Left ventricle myocardium inferior (tissue), 1 donor: ENCODE results near the gene ADGRL1. TPM values are rescaled to one million over a fixed set of nuclear protein-coding genes. Genes with fewer than 3 reads are reported as not detected.
"Not testable (repeated sequence)": the region's sequence is repeated elsewhere in the genome, so short reads cannot be mapped to it uniquely, and the experiment has no call there.

ENCODE experiments used
- DNase-seq: peaks from one replicate; pipeline ENCODE4 v3.0.0-alpha.2; 2020
- H3K27ac ChIP-seq: fragments of 200-600 bp; replicated peaks from 2 replicates; pipeline ENCODE4 v1.8.0; 2021
- H3K27me3 ChIP-seq: fragments of 200-600 bp; 2 replicates; pipeline ENCODE4 v1.8.0; 2021; ENCODE audit warnings: low read depth
- H3K36me3 ChIP-seq: fragments of 200-600 bp; 2 replicates; pipeline ENCODE4 v1.8.0; 2021
- H3K4me1 ChIP-seq: fragments of 200-600 bp; 2 replicates; pipeline ENCODE4 v1.8.0; 2021
- H3K4me3 ChIP-seq: fragments of 200-600 bp; 2 replicates; pipeline ENCODE4 v1.8.0; 2021; ENCODE audit warnings: mild to moderate bottlenecking, moderate library complexity
- H3K9me3 ChIP-seq: fragments of 200-600 bp; replicated peaks from 2 replicates; pipeline ENCODE4 v1.8.0; 2021
- intact Hi-C: fragments of 100-400 bp; cut with micrococcal nuclease; formaldehyde crosslinking; loops from one replicate; pipeline ENCODE4 v1.11.0; 2022
- total RNA-seq: library from RNA; stranded (reverse); fragmentation: NEBNext Ultra II Directional; extraction: Animal tissue kit (Norgen Biotek cat#: 25700); gene quantifications from one replicate; pipeline ENCODE4 v1.2.1, GENCODE V29; 2021
- TF ChIP-seq, protein P1 (sequence below): fragments of 200-600 bp; IDR thresholded peaks from 2 replicates; pipeline ENCODE4 v1.8.0; 2021; ENCODE audit warnings: antibody characterized with exemption, mild to moderate bottlenecking, borderline replicate concordance
- donor health status: DM: no; HTN: yes; CAD: no; lungs with severe emphysema.

The ADGRL1 gene
- total RNA-seq, 1 donor from 2014 or later = 16.1 TPM

DNA sequence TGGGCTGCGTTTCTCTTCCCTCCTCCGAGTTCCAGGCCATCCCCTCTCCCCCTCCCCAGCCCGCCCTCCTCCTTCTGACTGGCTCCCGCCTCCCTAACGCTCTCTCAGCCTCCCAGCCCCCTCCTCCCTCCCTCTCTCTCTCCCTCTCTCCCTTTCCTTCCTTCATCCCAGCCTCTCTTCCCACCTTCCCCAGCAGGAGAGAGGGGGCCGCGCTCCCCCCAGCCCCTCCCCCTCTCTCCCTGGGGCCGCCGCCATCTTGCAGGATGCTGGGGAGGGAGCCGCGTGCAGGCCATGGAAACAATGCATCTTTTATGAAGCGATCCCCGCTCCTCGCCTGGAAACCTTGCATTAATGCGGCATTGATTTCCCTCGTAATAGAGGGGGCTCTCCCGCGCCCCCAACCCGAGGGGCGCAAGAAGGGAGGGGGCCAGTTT, 42.6 kb upstream of the ADGRL1 start:
- TF ChIP-seq, protein P1, sequence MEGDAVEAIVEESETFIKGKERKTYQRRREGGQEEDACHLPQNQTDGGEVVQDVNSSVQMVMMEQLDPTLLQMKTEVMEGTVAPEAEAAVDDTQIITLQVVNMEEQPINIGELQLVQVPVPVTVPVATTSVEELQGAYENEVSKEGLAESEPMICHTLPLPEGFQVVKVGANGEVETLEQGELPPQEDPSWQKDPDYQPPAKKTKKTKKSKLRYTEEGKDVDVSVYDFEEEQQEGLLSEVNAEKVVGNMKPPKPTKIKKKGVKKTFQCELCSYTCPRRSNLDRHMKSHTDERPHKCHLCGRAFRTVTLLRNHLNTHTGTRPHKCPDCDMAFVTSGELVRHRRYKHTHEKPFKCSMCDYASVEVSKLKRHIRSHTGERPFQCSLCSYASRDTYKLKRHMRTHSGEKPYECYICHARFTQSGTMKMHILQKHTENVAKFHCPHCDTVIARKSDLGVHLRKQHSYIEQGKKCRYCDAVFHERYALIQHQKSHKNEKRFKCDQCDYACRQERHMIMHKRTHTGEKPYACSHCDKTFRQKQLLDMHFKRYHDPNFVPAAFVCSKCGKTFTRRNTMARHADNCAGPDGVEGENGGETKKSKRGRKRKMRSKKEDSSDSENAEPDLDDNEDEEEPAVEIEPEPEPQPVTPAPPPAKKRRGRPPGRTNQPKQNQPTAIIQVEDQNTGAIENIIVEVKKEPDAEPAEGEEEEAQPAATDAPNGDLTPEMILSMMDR = no peak
- no peaks in the 10 kb centered on the region for H3K36me3 ChIP-seq
- no peak overlapping the region for H3K27ac ChIP-seq
- H3K4me3 ChIP-seq = peak overlapping the region; percentile 68
- DNase-seq = peak; percentile 18
- no peaks in the 10 kb centered on the region for H3K9me3 ChIP-seq
- intact Hi-C loops = no loop called here
- peaks cover 61% of the 10 kb centered on the region for H3K27me3 ChIP-seq
- peaks cover 19% of the 10 kb centered on the region for H3K4me1 ChIP-seq

DNA sequence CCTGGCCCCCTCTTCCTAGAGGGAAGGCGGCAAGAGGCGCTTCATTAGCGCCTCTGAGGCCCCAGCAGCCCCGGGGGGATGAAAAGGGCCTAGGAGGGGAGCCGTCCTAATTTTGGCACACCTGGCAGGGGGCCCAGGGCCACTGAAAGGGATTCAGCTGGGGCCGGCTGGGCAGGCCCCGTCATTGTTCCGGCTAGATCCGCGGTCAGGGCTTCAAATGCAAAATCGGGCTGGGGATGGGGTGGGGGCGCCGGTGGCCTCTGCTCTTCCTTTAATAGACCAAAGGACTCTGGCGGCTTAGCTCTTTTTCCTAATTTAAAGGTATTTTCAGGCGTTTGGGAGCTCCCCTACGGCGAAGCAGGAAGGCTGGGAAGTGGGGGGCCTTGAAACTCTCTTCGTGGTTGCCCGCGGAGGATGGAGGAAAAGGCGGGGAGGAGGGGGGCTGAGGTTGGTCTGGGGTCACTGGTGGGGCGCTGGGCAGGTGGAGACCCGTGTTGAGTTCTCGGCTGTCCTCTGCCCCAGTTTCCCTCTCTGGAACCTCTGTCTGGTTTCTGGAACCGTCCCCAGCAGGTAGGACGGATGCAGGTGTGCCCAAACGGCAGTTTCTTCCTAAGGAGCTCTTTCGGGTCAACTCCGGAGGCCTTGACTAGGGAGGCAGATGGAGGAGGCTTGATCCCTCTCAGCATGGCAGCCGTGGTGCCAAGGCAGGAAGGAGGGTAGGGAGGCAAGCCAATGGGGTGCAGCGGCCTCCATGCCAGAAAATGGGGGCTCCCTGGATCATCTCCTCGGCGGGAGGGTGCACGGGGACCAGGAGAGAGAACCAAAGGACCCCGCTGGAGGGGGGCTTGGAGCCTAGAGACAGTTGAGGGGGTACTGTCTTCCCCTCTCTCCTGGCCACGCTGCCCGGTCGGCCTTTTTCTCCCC, 41.8 kb upstream of the ADGRL1 start:
- H3K27me3 ChIP-seq = peaks cover 55% of the 10 kb centered on the region
- H3K36me3 ChIP-seq, intact Hi-C loops, H3K27ac ChIP-seq, DNase-seq, H3K9me3 ChIP-seq: not testable (repeated sequence)
- H3K4me1 ChIP-seq = peaks cover 19% of the 10 kb centered on the region
- peak overlapping the region; percentile 68 for H3K4me3 ChIP-seq

DNA sequence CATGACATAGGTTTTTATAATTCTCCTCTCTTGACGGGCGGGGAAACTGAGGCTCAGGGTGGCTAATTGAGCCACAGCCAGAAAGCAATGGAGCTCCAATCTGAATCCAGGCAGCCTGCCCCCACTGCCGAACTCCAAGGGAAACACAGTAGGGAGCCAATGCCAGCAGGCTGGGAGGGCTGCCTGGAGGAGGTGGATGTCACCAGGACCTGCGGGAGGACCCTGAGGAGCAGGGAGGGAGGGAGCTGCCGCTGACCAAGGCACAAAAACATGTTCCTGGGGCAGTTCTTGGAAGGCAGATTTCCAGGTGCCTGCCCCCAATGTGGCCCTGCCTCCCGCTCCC, 41.2 kb upstream of the ADGRL1 start:
- H3K36me3 ChIP-seq, DNase-seq, intact Hi-C loops, H3K9me3 ChIP-seq, H3K27ac ChIP-seq: not testable (repeated sequence)
- Histone ChIP-seq H3K4me1 (peaks cover 19% of the 10 kb centered on the region), H3K27me3 (peaks cover 52% of the 10 kb centered on the region), H3K4me3 (peak overlapping the region; percentile 68)

DNA sequence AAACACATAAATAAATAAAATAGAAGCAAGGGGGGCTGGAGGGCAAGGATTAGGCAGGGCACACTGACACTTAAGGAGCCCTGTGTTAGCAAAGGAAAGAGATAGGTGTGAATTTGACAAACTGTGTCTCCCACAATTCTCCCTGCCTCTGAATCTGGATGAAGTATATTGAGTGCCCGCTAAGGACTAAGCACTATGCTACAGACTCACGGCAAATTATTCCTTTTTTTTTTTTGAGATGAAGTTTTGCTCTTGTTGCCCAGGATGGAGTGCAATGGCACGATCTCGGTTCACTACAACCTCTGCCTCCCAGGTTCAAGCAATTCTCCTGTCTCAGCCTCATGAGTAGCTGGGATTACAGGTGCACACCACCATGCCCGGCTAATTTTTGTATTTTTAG, 38.4 kb upstream of the ADGRL1 start:
- intact Hi-C loops, H3K36me3 ChIP-seq, H3K9me3 ChIP-seq: not testable (repeated sequence)

DNA sequence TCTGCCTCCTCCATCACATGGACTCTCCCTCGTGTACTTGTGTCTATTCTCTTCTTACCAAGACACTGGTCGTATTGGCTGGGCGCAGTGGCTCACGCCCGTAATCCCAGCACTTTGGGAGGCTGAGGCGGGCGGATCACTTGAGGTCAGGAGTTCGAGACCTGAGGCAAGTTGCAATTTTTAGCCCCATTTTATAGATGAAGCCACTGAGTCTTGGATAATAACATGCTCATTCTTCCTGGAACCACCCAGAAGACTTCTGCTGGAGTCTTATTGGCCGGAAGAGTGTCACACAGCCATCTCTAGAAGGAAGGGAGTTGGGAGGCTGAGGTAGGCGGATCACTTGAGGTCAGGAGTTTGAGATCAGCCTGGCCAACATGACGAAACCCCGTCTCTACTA, 37.7 kb upstream of the ADGRL1 start:
- H3K4me3 ChIP-seq, DNase-seq, intact Hi-C loops, H3K27ac ChIP-seq, H3K9me3 ChIP-seq, H3K36me3 ChIP-seq: not testable (repeated sequence)
- Histone ChIP-seq H3K27me3 (peaks cover 21% of the 10 kb centered on the region), H3K4me1 (peaks cover 11% of the 10 kb centered on the region)

More for the DNA sequence above, 38.4 kb upstream of the ADGRL1 start:
- DNase-seq, H3K4me3 ChIP-seq, H3K27ac ChIP-seq: not testable (repeated sequence)
- Histone ChIP-seq H3K27me3 (peaks cover 28% of the 10 kb centered on the region), H3K4me1 (peaks cover 18% of the 10 kb centered on the region)

DNA sequence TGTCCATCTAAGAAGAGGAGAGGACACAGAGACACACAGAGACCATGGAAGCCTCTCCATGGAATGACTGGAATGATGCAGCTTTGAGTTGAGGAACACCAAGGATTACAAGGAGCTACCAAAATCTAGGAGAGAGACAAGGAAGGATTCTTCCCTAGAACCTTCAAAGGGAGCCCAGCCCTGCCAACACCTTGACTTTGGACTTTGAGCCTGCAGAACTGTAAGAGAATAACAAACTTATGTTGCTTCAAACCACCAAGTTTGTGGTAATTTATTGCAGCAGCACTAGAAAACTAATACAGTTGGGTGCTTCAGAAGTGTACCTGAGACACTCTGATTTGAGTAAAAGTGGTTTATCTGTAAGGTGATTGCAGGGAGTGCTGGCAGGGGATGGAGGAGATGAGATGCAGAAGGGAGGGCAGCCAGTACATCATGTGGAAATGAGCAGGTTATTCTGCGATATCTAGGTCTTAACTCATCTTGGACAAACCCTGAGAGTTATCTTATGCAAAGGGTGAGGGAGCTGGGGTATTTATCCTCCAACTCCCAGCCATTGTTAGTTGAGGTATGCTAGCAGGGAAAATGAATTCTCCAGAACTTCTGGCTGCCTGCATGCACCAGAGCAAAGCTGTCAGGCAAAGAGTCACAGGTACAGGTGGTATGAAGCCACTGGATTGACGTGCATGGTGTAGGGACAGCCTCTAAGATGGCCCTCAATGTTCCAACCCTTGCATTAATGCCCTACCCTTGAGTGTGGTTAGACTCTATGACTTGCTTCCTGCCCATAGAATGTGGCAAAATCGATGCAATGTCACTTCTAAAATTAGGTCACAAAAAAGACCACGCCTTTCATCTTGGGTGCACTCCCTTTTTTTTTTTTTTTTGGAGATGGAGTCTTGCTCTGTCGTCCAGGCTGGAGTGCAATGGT, 31.3 kb upstream of the ADGRL1 start:
- intact Hi-C loops = no loop called here
- Histone ChIP-seq H3K27me3 (peaks cover 21% of the 10 kb centered on the region), H3K36me3 (no peaks in the 10 kb centered on the region), H3K4me1 (no peaks in the 10 kb centered on the region), H3K4me3 (no peak overlapping the region), H3K27ac (no peak overlapping the region), H3K9me3 (peaks cover 18% of the 10 kb centered on the region)
- TF ChIP-seq, protein P1 = no peak
- DNase-seq = no peak

DNA sequence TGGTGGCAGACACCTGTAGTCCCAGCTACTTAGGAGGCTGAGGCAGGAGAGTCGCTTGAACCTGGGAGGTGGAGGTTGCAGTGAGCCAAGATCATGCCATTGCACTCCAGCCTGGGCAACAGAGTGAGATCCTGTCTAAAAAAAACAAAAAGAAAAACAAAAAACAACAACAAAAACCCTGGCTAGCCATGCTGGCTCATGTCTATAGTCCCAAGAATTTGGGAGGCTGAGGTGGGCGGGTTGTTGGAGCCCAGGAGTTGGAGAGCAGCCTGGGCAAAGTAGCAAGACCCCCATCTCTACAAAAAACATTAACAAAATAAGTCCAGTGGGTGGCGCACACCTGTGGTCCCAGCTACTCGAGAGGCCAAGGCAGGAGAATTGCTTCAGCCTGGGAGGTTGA, 27.0 kb upstream of the ADGRL1 start:
- H3K36me3 ChIP-seq, H3K27ac ChIP-seq, intact Hi-C loops, H3K4me1 ChIP-seq, DNase-seq, H3K4me3 ChIP-seq: not testable (repeated sequence)
- H3K27me3 ChIP-seq = peaks cover 21% of the 10 kb centered on the region
- H3K9me3 ChIP-seq = peaks cover 11% of the 10 kb centered on the region

DNA sequence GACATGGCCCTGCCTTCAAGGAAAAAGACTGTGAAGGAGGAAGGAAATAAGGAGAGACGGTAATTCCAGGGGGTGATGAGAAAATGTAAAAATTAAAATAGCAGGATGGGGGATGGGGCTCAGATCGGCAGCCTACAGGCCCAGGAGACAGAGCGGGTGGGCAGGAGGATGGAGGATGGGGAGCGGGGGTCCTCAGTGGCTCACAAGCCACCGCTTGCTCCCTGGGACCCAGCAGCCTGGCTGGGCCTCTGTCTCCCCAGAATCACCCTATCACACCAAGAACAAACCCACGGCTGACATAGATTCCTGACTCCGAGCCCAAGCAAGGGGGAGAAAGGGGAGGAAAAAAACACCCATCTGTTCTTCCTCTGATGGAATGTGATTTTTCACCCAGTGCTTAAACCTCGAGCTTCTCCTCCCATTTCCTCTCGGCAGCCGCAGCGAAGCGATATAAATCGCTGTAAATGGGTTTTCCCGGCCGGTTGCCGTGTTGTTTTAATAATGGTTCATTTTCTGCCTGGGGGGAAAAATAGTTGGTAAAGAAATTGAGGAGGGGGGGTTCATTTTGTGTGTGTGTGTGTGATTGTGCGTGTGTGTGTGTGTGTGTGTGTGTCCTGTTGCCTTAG, 22.6 kb upstream of the ADGRL1 start:
- H3K4me3 ChIP-seq, H3K4me1 ChIP-seq, DNase-seq, H3K36me3 ChIP-seq, H3K27ac ChIP-seq, H3K27me3 ChIP-seq, H3K9me3 ChIP-seq, intact Hi-C loops: not testable (repeated sequence)

DNA sequence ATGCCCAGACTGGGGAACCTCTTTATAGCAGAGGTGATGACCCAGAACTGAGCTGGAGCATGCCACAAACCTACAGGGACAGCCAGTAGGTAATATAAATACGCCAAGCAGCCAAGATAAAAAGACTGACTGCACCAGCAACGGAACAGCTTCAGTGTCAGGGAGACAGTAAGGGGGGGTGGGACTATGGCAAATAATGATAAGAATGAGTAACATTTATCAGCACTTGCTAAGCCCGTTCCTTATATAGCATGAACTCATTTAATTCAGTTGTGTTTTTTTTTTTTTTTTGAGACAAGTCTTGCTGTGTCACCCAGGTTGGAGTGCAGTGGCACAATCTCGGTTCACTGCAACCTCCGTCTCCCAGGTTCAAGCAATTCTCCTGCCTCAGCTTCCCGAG, 20.5 kb upstream of the ADGRL1 start:
- H3K9me3 ChIP-seq, DNase-seq, H3K4me1 ChIP-seq, H3K4me3 ChIP-seq, H3K36me3 ChIP-seq, intact Hi-C loops, H3K27ac ChIP-seq: not testable (repeated sequence)
- peaks cover 12% of the 10 kb centered on the region for H3K27me3 ChIP-seq
